Panc1 (cell line): ENCODE data around the gene CYB5RL. TPM values are rescaled to one million over a fixed set of nuclear protein-coding genes. Genes with fewer than 3 reads are reported as not detected.

Experiments
- ATAC-seq: fragments of 200-7000 bp; cut with Tn5 transposase; 2 replicates; pipeline ENCODE4 v1.9.1; 2020; ENCODE audit warnings: mild to moderate bottlenecking, moderate library complexity
- BruUV-seq: library from RNA; stranded (reverse); fragments of 400-500 nt; replicated peaks from 2 replicates; lab custom pipeline; 2021; lab: Mats Ljungman, UMichigan
- CTCF ChIA-PET: fragments of 300-600 bp; sonication (Branson Sonifier 250); formaldehyde crosslinking; loops from one replicate; lab custom pipeline; 2022; ENCODE audit warnings: antibody characterized with exemption; lab: Charles Lee
- POLR2A ChIA-PET: fragments of 300-600 bp; sonication (Branson Sonifier 250); formaldehyde crosslinking; loops from one replicate; lab custom pipeline; 2022; ENCODE audit warnings: antibody characterized with exemption; lab: Charles Lee
- DNase-seq: peaks from one replicate; pipeline ENCODE4 v3.0.0-alpha.2; 2010; ENCODE audit warnings: low read depth, low spot score
- H3K27ac ChIP-seq: 2 replicates; pipeline ENCODE4 v1.5.1; 2011; ENCODE audit warnings: mild to moderate bottlenecking, low read length, inconsistent platforms
- H3K27me3 ChIP-seq: fragments of 200-500 bp; sonication (Bioruptor generic); 2 replicates; pipeline ENCODE4 v1.6.0; 2014; ENCODE audit warnings: low read length, inconsistent platforms; ENCODE audit not compliant: control insufficient read depth, insufficient read depth
- H3K36me3 ChIP-seq: fragments of 200-500 bp; sonication (Bioruptor generic); 2 replicates; pipeline ENCODE4 v1.5.1; 2014; ENCODE audit warnings: inconsistent platforms, mild to moderate bottlenecking, low read length, moderate library complexity; ENCODE audit not compliant: control insufficient read depth, insufficient read depth
- H3K4me1 ChIP-seq: 2 replicates; pipeline ENCODE4 v1.5.1; 2011; ENCODE audit warnings: inconsistent platforms, mild to moderate bottlenecking, low read length, moderate library complexity; ENCODE audit not compliant: control insufficient read depth, insufficient read depth
- H3K4me3 ChIP-seq, 2 experiments: 2 replicates each; pipeline ENCODE4 v1.5.1; 2011 to 2012; ENCODE audit warnings: low read depth in 2 of 2, low read length in 2 of 2, mild to moderate bottlenecking in 2 of 2, inconsistent platforms in 1 of 2, moderate library complexity in 1 of 2
- H3K9me3 ChIP-seq: fragments of 200-500 bp; sonication (Bioruptor generic); 2 replicates; pipeline ENCODE4 v1.5.1; 2014; ENCODE audit warnings: low read depth, mild to moderate bottlenecking, inconsistent platforms, low read length, moderate library complexity; ENCODE audit not compliant: control insufficient read depth, insufficient read depth
- CTCF ChIP-seq: fragments of 450-650 bp; IDR thresholded peaks from 2 replicates; pipeline ENCODE4 v1.5.1; 2017; ENCODE audit warnings: mild to moderate bottlenecking
- POLR2AphosphoS5 ChIP-seq: IDR thresholded peaks from 2 replicates; pipeline ENCODE4 v1.6.1; 2012; ENCODE audit warnings: mild to moderate bottlenecking, low read depth, low read length, moderate library complexity
- REST ChIP-seq, 2 experiments: IDR thresholded peaks; 2 replicates each; pipeline ENCODE4 v1.6.1; 2011 to 2012; ENCODE audit warnings: low read depth in 2 of 2, control low read depth in 1 of 2, low read length in 1 of 2, mild to moderate bottlenecking in 1 of 2, moderate library complexity in 1 of 2; ENCODE audit not compliant: insufficient read depth in 1 of 2
- SIN3A ChIP-seq: IDR thresholded peaks from 2 replicates; pipeline ENCODE4 v1.6.1; 2012; ENCODE audit warnings: low read depth, mild to moderate bottlenecking, low read length, moderate library complexity, borderline replicate concordance; ENCODE audit not compliant: insufficient read depth
- TCF7L2 ChIP-seq: IDR thresholded peaks from 2 replicates; pipeline ENCODE4 v1.6.1; 2011; ENCODE audit warnings: mild to moderate bottlenecking, low read depth, low read length, inconsistent platforms
- in situ Hi-C: cut with HindIII; loops from 2 replicates; pipeline ENCODE4 v1.10.0; 2016; ENCODE audit warnings: low sequenced_read_pairs, low pct_unique_long_range_greater_than_20kb
- intact Hi-C: fragments of 100-400 bp; cut with micrococcal nuclease; formaldehyde crosslinking; loops from one replicate; pipeline ENCODE4 v1.10.0; 2022; ENCODE audit not compliant: unreplicated experiment
- total RNA-seq: library from RNA; stranded (reverse); gene quantifications from one replicate; pipeline ENCODE4 v1.2.1, GENCODE V29; 2021; ENCODE audit not compliant: unreplicated experiment

The CYB5RL gene
- total RNA-seq, 1 experiment from 2014 or later, result 19.4 TPM

- no TSS peak for BruUV-seq
- ChIA-PET POLR2A (interaction anchor here (0.5 to 0.6 kb wide), 2 partner anchors 139 to 490 kb away, joined by 3 to 7 read pairs; no protein-coding TSS in a partner anchor), CTCF (no interaction called here)
- no peaks in the 10 kb centered on the region for H3K9me3 ChIP-seq
- intact Hi-C loops (no loop called here), in situ Hi-C loops (no loop called here)
- H3K4me1 ChIP-seq, result no peaks in the 10 kb centered on the region
- H3K27ac ChIP-seq, result no peak overlapping the region
- no peak for DNase-seq
- ATAC-seq, result no peak
- no peak overlapping the region for H3K4me3 ChIP-seq
- TF ChIP-seq POLR2AphosphoS5 (no peak), REST (IDR thresholded peaks at IDR 0.05; ENCODE audit: insufficient read depth in 1 of 2, low read depth in 2 of 2, low read length in 1 of 2) (no peak), TCF7L2 (no peak), SIN3A (no peak), CTCF (no peak)
- H3K36me3 ChIP-seq, result no peaks in the 10 kb centered on the region
- no peaks in the 10 kb centered on the region for H3K27me3 ChIP-seq
Observed at GRCh38 chr1:54173681-54174080, 26.1 kb downstream of the CYB5RL start.

- in situ Hi-C loops, result no loop called here
- intact Hi-C loops, result no loop called here
- TF ChIP-seq CTCF (no peak), TCF7L2 (no peak), POLR2AphosphoS5 (no peak), REST (IDR thresholded peaks at IDR 0.05; ENCODE audit: insufficient read depth in 1 of 2, low read depth in 2 of 2, low read length in 1 of 2) (no peak), SIN3A (no peak)
- Histone ChIP-seq H3K27me3 (no peaks in the 10 kb centered on the region), H3K27ac (no peak overlapping the region), H3K9me3 (no peaks in the 10 kb centered on the region), H3K4me1 (no peaks in the 10 kb centered on the region), H3K36me3 (no peaks in the 10 kb centered on the region), H3K4me3 (no peak overlapping the region)
- BruUV-seq, result no TSS peak
- ATAC-seq, result no peak
- CTCF ChIA-PET, result no interaction called here
- POLR2A ChIA-PET, result interaction anchor here (0.5 kb wide), 1 partner anchor 140 kb away, joined by 3 read pairs; no protein-coding TSS in a partner anchor
- no peak for DNase-seq
Observed at GRCh38 chr1:54172614-54173599, 26.9 kb downstream of the CYB5RL start.
